NCI-H526 treated with DMSO at 0.1 percent for 48 hours (cell line): ENCODE results near the gene LUZP2.

Experiments used
- DNase-seq: peaks from one replicate; lab custom pipeline; 2025; lab: John Stamatoyannopoulos, UW

LUZP2 gene

GRCh38 chr11:24567380-24567779 lies 70.5 kb downstream of the LUZP2 start:
- no peak for DNase-seq

DNA sequence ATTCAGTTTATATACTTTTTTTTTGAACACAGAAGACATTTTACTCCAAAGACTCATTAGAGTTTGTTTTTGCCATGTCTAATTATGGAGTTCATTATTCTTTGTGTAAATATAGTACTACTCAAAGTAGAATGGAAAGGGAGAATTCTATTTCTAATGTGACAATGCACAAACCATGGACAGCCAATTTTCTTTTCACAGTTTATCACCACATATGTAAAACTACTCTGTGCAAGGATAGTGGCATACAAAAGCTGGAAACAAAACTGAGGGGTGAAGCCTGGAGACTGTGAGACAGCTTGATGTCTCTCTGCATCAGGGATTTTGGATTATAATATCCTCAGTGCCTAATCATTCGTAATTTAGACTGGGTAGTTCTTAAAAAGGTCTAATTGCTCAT lies 75.5 kb downstream of the LUZP2 start:
- no peak for DNase-seq

- DNase-seq = no peak
Observed at GRCh38 chr11:24574461-24574860, 77.6 kb downstream of the LUZP2 start.

- no peak for DNase-seq
Observed at GRCh38 chr11:24575392-24575791, 78.5 kb downstream of the LUZP2 start.

DNA sequence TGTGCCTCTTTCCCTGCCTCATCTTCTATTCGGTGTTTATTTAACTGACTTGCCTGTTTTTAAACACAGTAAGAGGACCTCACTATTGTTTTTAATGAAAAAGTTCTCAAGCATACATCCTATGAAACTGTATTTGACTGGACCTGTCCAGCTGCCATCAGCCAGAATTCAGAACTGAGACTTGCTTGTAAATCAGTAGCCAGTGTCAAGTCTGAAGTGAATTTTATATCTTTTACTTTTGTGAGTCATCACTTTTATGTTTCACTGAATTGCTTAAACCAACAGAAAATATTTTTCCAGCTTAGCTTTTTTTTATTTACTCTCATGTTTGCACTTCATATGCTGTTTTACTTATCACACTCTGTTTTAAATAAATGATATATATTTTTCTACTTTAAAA lies 88.3 kb downstream of the LUZP2 start:
- DNase-seq = no peak

GRCh38 chr11:24587635-24588034 lies 90.8 kb downstream of the LUZP2 start:
- no peak for DNase-seq

- DNase-seq = no peak
Observed at GRCh38 chr11:24588081-24588480, 91.2 kb downstream of the LUZP2 start.

DNA sequence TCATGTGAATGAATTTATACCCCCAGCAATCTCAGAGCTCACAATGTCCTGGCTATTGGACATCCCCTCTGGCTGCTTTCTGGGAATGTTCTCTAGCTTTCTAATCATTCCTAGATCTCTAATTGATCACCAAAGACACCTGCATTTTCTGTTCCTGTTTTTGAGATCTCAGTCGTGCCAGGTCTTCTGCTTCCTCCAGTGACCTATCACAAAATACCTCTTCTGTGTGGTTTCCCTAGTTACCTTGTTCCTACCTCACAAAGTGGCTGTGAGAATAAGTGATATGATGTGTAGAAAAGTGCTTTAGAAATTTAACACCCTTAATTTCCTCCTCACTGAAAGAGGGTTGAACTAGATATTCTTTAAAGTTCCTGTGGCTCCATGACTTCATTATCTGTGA lies 92.2 kb downstream of the LUZP2 start:
- DNase-seq = no peak

DNA sequence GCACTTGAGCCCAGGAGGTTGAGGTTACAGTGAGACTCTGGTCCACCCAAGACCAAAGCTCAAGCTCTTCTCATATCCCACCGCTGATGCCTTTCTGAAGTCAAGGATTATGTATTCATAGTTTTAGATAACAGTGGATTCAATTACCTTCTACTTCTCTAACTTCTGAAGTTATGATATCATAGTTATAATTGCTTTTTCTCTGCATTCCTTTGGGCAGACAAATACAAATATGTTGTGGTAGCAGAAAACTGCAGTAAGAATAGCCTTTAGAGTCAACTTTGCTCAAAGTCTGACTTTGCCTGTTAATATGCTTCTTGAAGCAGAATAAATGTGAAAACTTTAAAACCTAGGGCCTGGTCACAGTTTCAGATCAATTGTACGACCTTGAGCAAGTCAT lies 94.4 kb downstream of the LUZP2 start:
- DNase-seq = no peak

DNA sequence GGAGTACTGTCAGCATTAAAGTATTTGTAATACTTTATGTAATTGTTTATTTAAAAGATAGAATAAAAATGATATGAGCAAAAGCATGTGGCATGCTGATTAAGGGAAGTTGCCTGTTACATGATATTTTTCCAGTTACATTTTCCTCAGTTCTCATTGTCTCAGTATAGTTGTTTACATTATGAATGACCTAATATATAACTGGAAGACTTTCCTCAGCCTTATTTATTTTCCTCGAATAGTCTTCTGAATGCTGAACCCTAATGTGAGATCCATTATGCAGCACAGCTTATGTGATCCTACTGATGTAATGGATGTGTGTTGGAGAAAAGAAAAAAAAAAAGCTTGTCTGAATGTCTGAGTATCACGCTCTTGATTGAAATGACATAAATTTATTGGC lies 95.5 kb downstream of the LUZP2 start:
- DNase-seq = no peak

GRCh38 chr11:24593332-24593731 lies 96.5 kb downstream of the LUZP2 start:
- no peak for DNase-seq

GRCh38 chr11:24594401-24594800 lies 97.5 kb downstream of the LUZP2 start:
- DNase-seq = no peak

DNA sequence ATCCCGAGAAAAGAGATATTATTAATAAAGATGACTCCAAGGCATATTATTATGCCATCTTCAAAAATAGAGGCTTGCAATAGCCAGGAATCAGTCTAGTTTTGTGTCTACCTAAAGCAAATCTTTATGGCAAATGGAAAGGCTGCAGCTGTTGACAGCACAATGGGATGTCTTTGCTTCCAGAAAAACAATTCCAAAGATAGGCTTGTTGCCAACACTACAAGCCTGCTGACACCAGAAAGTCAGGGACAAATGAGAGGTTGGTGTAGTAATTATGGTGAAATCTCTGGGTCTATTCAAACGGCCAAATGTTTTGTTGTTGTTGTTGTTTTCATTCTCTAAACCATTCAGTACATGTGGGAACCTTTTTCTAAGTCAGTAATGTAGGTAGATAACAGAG lies 101.8 kb downstream of the LUZP2 start:
- no peak for DNase-seq

DNA sequence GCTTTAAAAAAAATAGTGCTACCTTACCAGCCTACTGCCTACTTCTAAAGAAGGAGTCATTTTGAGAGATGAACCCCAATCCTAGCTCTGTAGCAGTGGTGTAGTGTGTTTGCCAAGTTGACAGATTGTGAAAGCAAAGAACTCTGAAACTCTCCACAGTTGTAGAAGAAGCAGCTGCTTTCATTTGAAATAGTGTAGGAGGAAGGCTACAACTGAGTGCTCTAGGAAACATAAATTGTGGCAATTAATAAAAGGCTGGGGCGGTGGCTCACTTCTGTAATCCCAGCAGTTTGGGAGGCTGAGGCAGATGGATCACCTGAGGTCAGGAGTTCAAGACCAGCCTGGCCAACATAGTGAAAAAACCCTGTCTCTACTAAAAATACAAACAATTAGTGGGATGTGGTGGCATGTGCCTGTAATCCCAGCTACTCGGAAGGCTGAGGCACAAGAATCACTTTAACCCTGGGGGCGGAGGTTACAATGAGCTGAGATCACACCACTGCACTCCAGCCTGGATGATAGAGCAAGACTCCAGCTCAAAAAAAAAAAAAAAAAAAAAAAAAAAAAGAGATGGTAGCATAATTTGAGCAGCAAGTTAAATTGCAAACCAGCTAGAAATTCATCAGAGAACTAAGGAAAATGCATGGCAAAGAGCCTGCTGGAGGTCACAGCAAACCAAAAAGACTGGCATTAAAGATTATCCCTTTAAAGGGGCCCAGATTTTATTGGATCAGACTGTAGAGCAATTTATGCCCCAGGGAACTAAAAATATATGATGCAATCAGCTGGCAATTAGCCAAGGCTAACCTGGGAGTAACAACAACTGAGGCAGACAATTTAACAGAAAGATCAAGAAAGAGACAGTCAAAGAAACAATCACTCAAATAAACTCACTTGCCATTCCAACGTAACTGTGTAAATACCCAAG lies 112.6 kb downstream of the LUZP2 start:
- DNase-seq = no peak

GRCh38 chr11:24615451-24616160 lies 118.8 kb downstream of the LUZP2 start:
- DNase-seq = no peak

GRCh38 chr11:24617856-24618255 lies 121.0 kb downstream of the LUZP2 start:
- no peak for DNase-seq

DNA sequence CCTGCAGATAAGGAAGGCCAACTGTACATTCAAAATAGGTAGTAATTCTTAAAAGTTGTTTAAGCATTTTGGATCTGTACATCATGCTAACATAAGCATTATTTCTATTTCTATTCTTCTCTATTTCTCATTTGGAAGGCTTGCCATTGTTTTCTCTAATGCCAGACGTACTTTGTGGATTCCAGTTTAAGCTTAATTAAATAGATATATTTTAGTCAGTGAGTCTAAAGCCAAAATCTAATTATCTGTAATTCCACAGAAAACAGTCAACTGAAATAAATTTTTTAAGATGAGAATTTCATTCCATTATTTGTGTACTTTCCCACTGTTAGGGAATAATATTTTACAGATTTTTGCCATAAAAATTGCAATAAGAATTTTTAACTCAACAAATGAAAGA lies 123.0 kb downstream of the LUZP2 start:
- DNase-seq = no peak

DNA sequence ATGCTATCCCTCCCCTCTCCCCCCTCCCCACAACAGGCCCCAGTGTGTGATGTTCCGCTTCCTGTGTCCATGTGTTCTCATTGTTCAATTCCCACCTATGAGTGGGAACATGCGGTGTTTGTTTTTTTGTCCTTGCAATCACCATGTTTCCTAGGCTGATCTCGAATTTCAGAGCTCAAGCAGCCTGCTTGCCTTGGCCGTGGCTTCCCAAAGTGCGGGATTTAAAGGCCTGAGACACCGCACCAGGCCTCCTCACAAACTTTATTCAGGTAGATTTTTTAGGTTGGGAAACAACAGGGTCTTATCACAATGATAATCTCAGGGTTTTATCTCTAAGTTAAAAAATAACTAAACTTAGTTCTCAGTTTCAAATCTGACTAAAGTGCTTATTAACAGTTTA lies 125.4 kb downstream of the LUZP2 start:
- DNase-seq = no peak

GRCh38 chr11:24623121-24623520 lies 126.3 kb downstream of the LUZP2 start:
- no peak for DNase-seq

DNA sequence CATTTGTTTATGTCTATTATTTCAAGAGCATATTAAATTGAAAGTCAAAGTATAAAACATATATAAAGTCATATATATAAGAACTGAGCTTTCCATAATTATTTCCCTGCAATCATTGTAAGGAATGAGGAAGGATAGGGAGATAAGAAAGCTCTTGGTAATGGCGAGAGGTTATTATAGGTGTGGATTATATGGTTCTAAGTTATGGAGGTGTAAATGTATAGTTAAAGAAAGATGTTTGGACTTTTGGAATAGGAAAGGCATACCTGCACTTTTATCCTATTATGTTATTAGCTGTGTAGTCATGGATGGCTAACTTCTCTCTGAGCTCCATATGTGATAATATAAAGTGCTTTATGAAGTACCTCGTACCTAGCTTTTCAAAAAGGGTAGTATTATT lies 127.6 kb downstream of the LUZP2 start:
- no peak for DNase-seq

- no peak for DNase-seq
Observed at GRCh38 chr11:24625975-24626374, 129.1 kb downstream of the LUZP2 start.

GRCh38 chr11:24628224-24628776 lies 131.4 kb downstream of the LUZP2 start:
- DNase-seq = no peak

- no peak for DNase-seq
Observed at GRCh38 chr11:24634606-24635160, 137.8 kb downstream of the LUZP2 start.
